GM18519 (cell line): ENCODE measurements around the gene AGAP2.

Source experiments
- ATAC-seq: cut with Tn5 transposase; IDR thresholded peaks from one replicate; pipeline ENCODE4 v1.9.1; 2021; ENCODE audit warnings: mild to moderate bottlenecking, moderate library complexity; ENCODE audit not compliant: unreplicated experiment, low FRiP score

Gene AGAP2

DNA sequence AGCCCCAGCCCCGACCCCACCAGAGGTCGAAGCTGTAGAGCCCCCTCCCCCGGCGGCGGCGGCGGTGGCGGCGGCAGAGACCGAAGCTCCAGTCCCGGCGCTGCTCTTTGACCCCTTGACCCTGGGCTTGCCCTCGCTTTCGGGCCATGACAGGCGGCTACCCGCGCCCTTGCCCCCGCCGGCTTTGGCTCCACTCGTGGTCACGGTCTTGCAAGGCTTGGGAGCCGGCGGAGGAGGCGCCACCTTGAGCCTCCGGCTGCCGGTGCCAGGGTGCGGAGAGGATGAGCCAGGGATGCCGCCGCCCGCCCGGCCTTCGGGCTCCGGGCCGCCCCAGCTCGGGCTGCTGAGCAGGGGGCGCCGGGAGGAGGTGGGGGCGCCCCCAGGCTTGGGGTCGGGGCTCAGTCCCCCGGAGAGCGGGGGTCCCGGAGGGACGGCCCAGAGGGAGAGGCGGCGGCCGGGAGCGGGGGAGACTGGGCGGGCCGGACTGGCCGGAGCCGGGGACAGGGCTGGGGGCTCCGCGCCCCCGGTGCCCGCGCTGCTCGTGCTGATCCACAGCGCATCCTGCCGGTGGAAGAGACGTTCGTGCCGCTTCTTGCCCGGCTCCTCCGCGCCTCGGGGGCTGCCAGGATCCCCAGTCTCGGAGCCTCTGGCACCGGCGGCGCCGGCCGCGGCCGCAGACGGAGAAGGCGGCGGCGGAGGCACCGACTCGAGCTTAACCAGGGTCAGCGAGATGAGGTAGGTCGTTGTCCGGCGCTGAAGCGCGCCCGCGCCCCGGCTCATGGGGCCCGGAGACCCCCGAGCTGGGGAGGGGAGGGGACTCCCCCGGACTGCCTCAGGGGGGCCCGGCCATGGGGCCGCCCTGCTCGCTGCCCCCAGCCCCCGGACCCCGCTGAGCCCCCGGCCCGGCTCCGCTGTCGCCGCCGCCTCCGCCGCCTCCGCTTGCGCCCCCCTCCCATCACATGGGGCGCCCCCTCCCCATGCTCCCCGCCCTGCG is 778 bp downstream of the AGAP2 start:
- no peak for ATAC-seq

DNA sequence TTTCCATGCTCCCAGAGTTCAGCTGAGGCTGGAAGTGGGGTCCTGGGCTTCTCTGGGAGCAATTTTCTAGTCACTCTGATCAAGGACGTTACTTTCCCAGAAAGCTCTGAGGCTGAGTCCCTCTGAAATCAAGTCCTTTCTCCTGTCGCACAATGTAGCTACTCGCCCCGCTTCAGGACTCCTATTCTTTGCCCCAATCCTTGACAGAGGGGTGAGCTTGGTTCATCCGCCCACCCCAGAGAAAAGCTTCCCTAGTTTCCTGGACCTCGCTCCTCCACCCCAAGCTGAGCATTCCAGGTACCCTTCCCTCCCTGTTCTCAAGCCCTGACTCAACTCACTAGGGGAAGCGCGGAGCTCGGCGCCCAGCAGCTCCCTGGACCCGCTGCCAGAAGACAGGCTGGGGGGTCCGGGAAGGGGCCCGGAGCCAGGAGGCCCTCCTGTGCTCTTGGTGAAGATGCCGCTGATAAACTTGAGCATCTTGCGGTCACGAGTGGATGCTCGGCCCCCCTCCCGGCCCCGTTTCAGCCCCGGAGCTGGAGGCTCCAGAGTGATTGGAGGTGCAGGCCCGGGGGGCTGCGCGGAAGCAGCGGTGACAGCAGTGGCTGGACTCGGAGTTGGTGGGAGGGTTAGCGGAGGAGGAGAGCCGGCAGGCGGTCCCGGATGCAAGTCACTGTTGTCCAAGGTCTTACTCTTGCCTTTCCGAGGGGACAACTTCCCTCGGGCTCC is 1.6 kb downstream of the AGAP2 start:
- ATAC-seq = no peak

DNA sequence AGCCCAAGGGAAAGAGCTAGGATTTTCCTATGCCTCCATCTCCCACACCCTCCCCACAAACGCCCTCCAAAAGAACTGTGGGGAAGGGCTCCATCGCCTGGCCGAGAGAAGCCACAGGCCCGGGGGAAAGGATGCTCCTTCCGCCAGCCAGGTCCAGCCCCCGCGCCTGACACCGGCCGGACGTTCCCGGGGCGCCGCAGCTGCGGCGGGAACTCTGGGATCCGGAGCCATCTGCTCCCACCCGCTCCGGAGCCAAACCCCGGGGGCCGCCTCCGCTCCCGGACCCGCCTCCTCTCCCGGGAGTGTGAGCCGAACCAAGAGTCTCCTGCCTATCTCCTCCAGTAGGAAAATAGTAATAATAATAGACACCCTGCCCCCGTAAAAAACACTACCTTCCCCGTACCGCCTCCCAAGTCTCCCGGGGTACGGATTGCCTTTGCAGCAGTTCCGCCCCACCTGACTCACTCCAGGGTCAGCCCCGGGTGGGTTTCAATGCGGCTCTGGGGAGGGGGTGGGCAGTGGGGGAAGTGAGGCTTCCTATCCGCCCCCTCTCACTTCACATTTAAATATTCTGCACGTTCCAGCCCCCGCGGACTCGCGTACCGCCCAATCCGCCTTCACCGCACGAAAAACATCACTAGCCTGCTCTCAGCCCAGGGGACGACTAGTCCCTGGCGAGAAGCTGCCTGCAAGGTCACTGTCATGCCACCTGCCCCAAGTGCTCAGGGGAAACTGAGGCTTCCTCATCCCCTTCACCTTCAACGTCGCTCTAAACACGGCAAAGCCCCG is 2.4 kb downstream of the AGAP2 start:
- ATAC-seq = no peak

DNA sequence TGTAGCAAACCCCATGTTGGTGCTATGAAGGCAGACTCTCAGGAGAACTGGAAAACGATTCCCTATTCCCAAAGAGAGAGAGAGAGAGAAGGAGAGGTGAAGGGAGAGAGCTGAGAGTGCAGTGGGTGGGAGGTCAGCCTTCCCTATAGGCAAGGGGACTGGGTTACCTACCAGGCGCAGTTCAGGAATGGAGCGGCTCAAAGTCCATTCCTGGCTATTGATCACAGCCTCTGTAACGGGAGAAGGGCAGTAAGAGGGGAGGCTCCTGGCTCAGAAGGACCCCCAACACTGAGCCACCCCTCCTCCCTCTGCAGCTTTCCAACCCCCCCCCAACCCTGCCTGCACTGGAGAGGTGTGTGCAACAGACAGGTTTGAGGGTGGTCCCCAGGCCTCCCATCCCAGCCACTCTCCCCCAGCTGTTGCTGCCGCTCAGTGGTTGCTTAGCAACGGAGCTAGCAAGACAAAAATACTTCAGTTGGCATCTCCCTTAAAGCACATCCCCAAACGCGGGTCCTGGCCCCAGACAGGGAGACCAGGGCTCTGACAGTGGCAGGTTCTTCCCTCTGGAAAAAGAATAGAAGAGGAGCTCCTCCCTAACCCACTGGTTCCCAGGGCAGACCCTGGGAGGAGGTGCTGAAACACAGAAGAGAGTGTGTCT is 3.2 kb downstream of the AGAP2 start:
- ATAC-seq = no peak

DNA sequence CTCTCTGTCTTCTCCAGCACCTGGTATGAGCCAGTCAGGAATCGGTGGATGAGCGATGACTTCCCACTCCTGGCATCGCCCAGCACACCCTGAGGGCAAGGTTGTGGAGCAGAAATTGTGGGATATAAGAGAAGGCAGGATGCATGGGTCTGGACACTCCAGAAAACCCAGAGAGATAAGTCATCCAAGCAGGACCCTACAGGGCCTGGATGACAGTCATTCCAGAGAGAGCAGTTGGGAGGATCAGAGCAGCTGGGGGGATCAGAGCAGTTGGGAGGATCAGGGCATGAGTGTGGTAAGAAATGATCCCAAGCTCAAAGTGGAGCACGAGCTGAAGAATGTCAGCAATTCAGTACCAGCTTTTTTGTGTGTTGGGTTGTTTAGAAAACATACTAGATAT is 4.0 kb downstream of the AGAP2 start:
- no peak for ATAC-seq

DNA sequence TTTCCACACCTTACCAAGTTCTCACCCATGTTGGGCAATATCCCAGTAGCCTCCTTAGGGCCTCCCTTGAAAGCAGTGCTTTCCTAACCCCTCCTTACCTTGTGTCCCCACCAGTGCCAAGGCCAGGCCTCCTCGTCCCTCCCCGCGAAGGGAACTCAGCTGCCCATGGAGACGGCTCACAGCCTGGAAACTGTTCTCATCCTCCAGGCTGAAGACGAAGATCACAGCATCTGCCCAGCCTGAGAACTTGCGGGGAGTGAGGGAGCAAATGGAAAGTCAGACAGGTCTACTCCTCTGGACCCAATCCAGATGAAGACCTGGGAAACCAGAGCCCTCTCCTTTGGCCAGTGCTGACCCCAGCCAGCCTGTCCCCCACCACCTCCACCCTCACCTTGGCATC is 4.6 kb downstream of the AGAP2 start:
- no peak for ATAC-seq

DNA sequence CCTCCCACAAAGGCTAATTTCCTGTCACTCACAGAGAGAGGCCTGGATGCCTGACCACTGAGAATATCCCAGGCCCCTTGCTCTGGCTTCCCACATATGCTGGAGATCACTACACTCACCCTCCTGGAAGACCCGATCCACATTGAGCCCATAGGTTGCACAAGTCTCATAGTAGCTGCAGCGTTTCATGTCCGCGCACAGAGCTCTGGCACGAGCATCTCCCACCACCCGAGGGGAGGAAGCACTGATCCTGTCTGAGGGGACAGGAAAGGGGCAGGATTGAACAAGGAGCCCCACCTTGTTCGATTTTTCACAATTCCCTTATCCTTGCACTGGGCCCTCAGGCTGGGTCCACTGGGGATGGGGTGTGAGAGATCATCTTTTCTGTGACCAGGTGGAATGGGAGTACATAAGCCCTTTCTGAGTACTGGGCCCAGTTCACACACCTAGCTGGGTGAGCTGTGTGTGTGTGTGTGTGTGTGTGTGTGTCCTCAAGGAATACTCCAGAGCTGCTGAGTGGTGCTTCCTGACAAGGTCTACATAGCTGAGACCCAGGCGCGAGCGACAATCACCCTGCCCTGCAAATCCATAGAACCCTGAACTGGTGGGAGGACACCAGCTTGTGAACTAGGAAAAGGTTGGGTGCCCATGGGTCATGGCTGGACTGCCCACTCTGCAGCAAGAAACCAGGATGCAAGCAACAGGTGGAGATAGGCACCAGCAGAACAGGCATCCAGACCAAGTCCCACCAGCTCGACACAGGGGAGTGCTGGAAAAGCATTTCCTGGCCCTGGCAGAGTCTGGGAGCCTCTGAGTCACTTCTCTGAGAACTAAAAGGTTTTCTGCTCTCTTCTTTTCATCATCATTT is 5.6 kb downstream of the AGAP2 start:
- ATAC-seq = no peak

DNA sequence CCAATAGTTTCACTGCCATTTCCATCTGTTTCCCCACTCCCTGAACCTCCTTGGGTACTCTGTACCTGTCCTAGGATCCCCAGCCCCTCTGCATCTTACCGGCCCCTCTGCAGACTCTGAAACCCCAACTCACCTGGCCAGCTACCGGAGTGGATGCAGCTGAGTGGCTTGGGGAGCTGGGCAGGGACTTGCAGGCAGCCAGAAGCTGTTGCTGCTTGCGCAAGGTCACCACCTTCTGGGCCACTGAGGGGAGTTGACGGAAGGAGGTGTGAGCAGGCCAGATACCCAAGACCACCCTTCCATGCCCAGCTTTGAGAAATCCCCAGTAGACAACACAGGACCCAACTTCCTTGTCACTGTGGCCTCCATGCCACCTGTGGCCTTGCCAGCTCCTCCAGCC is 6.3 kb downstream of the AGAP2 start:
- ATAC-seq = no peak

DNA sequence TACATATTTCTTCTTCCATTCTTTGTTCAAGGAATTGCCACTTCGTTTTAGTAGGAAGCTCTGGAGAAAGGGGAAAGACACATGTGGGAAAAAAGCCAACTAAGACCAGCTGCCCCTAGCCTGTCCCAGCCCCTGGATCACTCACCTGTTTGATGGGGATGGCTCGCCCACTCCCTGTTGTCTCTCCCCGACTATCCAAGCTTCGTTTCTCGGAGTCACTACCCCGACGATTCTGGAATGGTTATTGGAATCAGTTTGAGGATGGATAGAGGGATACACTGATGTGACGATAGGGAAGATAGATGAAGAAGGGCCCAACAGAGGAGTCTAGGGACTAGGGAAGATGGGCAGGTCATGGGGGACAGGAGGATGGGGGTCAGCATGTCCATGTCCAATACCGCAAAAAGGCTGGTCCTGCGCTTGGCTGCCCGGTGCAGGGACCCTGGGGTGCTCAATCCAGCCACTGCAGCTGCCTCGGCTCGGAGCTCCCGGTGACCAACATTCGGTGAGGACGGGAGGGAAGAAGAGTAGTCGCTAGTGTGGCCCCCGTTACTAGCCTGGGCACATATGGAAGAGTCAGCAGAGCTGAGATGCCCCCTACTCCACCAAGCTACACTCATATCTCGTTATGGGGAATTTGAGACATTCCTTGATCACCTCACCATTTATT is 7.0 kb downstream of the AGAP2 start:
- ATAC-seq = no peak

DNA sequence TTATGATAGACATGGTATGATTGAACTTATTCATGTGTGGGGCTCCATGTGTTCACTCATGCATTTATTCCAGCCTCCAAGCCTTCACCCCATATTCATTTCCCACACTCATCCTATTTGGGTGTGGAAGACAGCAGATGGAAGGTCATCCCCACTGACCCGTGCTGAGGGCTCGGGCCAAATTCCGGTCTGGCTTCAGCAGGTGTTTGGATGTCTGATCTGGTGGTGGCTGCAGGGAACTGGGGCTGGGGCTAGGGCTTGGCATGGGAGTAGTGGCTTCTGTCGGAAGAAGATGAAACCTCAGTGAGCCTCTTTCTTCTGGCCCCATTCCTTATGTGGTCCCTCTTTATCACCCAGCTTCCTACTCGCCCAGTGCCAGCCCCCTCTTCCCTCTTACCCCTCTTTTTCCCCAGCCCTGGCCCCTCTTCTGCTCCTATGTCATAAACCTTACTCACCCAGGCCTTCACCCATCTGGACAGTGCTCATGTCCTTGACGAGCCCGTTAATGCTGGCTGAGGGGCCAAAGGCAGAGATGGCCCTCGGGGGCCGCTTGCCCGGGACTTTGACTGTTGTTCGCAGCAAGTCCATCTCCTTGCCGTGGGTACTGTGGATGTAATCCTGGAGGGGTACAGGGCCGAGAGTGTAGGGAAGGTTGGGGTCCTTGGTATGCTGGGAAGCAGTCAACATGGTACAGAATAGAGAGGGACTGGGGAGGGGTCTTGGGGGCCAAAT is 8.0 kb downstream of the AGAP2 start:
- ATAC-seq = no peak

DNA sequence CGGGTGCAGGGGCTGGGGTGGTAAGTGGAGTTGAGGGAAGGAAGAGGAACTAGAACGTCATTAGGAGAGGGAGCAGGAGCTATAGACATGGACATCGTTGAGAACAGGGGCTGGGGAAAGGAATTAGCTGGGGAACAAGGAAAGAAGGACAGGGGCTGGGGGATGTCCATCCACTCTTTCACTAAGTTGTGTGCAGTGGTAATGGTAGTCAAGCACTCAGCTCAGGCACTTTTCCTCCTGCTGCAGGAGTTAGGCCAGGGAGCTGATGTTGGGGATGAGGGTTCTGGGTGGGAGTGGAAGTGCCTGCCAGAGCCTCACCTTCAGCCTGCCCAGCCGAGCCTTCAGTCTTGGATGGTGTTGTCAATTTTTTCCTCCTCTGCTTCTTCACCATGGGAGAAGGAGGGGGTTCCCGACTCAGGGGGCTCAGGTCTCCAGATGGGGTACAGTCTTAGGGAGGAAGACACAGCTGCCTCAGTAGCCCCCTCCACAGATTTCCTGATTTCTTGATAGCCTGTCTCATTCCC is 9.2 kb downstream of the AGAP2 start:
- ATAC-seq = no peak

DNA sequence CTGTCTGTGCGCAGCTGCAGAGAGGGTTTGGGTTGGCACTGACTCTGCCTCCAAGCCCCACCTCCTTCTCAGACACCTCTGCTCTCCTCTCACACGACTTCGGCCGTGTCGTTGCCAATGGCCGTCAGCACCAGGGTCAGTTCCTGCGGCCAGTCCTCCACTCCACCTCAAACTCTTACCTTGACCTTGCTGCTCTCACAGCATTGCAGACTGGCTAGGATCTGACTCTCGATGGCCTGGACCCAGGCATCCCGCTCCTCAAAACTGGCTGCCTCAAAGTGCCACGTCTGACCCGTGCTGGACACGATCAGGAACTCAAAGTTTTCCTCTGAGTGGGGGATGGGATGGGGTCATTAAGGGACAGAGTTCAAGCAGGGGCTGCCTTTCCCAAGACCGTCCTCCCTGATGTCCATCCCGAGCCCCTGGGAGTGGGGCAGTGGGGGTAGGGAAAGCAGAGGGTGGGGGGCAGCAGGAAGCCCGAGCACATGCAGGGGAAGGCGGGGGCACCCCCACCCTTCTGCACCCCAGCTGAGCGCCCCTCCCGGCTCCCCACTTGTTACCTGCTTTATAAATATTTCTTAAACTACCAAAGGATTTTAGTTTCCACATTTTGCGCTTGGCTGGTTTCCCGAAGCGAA is 10.7 kb downstream of the AGAP2 start:
- no peak for ATAC-seq

DNA sequence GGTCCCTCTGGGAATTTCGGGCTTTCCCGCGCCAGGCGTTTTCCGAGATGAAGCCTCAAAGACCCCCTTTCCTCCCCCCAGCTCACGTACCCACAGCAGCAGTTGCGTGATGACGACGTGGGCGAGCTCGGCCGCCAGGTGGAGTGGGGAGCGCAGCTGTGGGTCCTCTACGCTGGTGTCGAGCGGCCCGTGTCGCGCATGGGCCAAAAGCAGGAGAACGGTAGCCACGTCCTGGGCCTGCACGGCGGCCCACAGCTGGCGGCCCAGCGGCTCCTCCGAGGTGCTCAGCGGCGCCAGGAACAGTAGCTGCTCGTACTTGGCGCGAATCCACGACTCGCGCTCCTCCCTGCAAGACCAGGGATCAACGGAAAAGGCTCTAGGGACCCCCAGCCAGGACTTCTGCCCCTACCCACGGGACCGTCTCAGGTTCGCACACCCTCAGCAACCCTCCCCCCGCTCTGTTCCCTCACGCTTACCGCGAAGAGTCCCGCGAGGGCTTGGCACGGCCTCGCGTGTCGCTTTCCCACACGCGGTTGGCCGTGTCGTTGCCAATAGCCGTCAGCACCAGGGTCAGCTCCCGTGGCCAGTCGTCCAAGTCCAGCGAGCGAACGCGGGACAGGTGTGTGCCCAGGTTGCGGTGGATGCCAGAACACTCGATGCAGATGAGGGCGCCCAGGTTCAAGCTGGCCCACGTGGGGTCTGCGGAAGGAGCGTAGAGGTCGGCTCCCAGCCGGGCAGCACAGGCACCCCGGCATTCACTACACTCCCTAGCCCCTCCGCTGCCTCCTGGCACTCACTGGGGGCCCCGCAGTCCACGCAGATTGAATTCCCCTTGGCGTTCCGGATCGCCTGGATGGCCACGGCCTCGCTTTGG is 11.4 kb downstream of the AGAP2 start:
- ATAC-seq = no peak

DNA sequence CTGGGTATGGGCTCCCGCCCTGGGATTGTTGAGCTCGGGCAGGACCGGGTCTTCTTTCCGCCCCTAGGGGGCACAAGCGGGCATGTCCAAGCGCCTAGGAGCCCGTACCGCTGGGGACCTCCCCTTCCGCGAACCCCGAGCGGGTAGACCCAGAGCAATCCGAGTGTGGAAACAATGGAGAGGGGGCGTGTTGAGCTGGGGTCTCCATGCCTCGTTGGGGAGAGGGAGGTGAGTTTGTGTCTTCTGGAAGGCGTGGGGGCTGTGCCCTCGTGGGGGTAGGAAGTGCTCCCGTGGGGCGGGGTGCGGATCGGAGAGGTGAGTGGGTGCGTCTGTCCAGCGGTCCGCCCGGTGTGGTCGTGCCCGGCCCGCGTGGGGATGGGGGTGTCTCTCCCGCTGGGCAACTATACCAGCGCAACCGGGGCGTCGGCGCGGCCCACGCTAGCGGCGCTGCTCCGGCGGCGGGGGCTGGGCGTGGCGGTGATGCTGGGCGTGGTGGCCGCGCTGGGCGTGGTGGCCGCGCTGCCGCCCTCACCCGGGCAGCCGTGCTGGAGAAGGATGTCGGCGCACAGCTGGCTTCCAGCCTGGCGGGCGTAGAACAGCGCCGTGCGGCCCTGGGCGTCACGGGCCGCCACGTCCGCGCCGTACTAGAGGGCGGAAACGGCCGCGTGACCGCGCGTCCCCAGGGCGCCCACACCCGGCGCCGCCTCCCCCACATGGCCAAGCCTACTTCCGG is 12.2 kb downstream of the AGAP2 start:
- no peak for ATAC-seq

DNA sequence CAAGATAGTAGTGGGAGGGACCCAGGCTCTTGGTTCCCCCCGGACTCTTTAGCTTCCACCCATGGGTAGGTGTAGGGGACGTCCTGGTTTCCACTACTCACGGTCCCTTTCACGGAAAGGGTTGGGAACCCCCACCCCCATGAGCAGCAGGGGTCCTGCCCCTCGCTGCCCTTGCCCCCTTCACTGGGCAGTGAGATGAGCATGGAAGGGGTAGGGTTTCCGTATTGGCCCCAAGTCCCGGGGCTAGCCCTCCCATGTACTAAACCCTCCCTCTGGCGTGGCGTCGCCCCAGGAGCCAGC is 12.7 kb downstream of the AGAP2 start:
- ATAC-seq = no peak
